AG09319 (cell line): ENCODE measurements around the gene TMEM156.
"Not testable (repeated sequence)": the region's sequence is repeated elsewhere in the genome, so short reads cannot be mapped to it uniquely, and the experiment has no call there.

Experiments
- DNase-seq: peaks from one replicate; pipeline ENCODE4 v3.0.0-alpha.2; 2010; ENCODE audit warnings: low read depth; ENCODE audit errors: extremely low read depth
- CTCF ChIP-seq: IDR thresholded peaks from 2 replicates; pipeline ENCODE4 v1.5.1; 2011; ENCODE audit warnings: low read depth, mild to moderate bottlenecking, inconsistent platforms, low read length, moderate library complexity

TMEM156 gene

GRCh38 chr4:38976308-38976707 lies 55.9 kb downstream of the TMEM156 start:
- no peak for TF ChIP-seq CTCF
- DNase-seq: no peak

- TF ChIP-seq CTCF: no peak
- DNase-seq: no peak
Observed at GRCh38 chr4:38968668-38969067, 63.5 kb downstream of the TMEM156 start.

GRCh38 chr4:38967260-38968095 lies 64.7 kb downstream of the TMEM156 start:
- peak; percentile 95 for DNase-seq
- TF ChIP-seq CTCF: no peak

GRCh38 chr4:38965866-38966265 lies 66.3 kb downstream of the TMEM156 start:
- DNase-seq: no peak
- TF ChIP-seq CTCF: no peak

- TF ChIP-seq CTCF: no peak
- no peak for DNase-seq
Observed at GRCh38 chr4:38964942-38965775, 67.0 kb downstream of the TMEM156 start.

GRCh38 chr4:38959248-38959647 lies 73.0 kb downstream of the TMEM156 start:
- not testable (repeated sequence) for DNase-seq

- no peak for DNase-seq
- TF ChIP-seq CTCF: no peak
Observed at GRCh38 chr4:38958453-38959190, 73.6 kb downstream of the TMEM156 start.
